ENCODE measurements around the gene CCL1. TPM values are rescaled to one million over a fixed set of nuclear protein-coding genes. Genes with fewer than 3 reads are reported as not detected.
A peak's percentile ranks its signal among the peaks of the same experiment; 100 is the strongest.

The CCL1 gene
- polyA plus RNA-seq, 3 donors = not detected

DNA sequence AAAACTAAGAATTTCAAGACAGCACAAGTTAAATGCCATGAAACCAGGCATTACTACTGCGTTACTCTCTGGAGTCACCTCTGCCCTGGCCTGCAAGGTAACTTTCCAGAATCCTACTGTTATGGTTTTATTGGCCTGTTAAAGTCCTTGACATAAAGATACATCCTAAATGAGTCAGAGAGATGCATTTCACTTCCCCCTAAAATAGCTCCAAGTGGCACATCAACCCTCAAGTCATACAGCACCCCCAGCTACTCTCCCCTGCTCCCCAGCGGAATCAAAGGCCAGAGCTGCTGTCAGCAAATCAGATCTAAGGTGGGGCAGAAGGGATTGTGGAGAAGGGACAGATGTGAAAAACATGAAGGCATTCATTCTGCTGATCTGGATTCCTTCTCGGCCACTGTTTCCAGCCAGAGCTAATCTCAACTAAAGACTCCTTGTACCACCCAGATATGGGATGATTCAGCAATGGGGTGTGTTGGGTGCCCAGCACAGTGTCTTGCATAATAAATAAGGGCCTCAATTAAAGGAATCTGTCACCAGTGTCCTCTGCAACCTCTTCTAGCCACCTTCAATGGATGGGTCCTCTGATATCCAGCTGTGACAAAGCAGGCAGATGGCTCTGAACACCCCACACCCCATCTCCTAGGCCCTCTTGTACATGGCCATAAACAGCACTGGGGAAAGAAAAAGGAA is 8.5 kb upstream of the CCL1 start:
- Mint-ChIP-seq H3K4me1 (peaks cover 16% of the 10 kb centered on the region), H3K27me3 (ENCODE audit: low read depth in 3 of 3) (peaks cover 0 to 2% (median 0%) of the 10 kb centered on the region in 3 donors), H3K27ac (peak overlapping the region in 4 of 7 donors; percentile 89 to 94 (median 92)), H3K9me3 (peaks cover 0 to 2% (median 0%) of the 10 kb centered on the region in 7 donors), H3K4me3 (peak overlapping the region in 1 of 2 donors; percentile 46), H3K36me3 (peaks cover 0 to 2% of the 10 kb centered on the region in 2 donors)
- WGBS (ENCODE audit: insufficient coverage) = no CpG with 5 or more reads among the region's 3 CpGs
- no peaks in the 10 kb centered on the region for H4K20me1 ChIP-seq (ENCODE audit: insufficient read depth, low read length)
- peak overlapping the region; percentile 1 for H3K4me2 ChIP-seq (replicated peaks; ENCODE audit: extremely low read depth, low read length, poor library complexity, severe bottlenecking)
- intact Hi-C loops (cut with micrococcal nuclease) = no loop called here
- H3K79me2 ChIP-seq (ENCODE audit: insufficient read depth, low read length) = no peaks in the 10 kb centered on the region
- no peak overlapping the region for H3K9ac ChIP-seq (ENCODE audit: insufficient read depth, low read length, poor library complexity, severe bottlenecking)
- no peaks in the 10 kb centered on the region for H3K9me3 ChIP-seq (replicated peaks in 1 of 2; ENCODE audit: control insufficient read depth in 1 of 2, insufficient read depth in 1 of 2, low read length in 2 of 2)
- TF ChIP-seq, protein P1, sequence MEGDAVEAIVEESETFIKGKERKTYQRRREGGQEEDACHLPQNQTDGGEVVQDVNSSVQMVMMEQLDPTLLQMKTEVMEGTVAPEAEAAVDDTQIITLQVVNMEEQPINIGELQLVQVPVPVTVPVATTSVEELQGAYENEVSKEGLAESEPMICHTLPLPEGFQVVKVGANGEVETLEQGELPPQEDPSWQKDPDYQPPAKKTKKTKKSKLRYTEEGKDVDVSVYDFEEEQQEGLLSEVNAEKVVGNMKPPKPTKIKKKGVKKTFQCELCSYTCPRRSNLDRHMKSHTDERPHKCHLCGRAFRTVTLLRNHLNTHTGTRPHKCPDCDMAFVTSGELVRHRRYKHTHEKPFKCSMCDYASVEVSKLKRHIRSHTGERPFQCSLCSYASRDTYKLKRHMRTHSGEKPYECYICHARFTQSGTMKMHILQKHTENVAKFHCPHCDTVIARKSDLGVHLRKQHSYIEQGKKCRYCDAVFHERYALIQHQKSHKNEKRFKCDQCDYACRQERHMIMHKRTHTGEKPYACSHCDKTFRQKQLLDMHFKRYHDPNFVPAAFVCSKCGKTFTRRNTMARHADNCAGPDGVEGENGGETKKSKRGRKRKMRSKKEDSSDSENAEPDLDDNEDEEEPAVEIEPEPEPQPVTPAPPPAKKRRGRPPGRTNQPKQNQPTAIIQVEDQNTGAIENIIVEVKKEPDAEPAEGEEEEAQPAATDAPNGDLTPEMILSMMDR (IDR thresholded peaks at IDR 0.05) = no peak
- no peaks in the 10 kb centered on the region for H3K27me3 ChIP-seq (ENCODE audit: control insufficient read depth in 2 of 2, insufficient read depth in 2 of 2, low read length in 2 of 2)
- no peak overlapping the region for H2AFZ ChIP-seq (ENCODE audit: insufficient read depth, low read depth, low read length, poor library complexity, severe bottlenecking)
- peak; percentile 48 to 66 (median 49) for DNase-seq
- peak overlapping the region in 1 of 3 experiments; percentile 13 for H3K4me3 ChIP-seq (replicated peaks in 1 of 3; ENCODE audit: low read depth in 2 of 3, low read length in 3 of 3)
- peaks cover 75 to 80% of the 10 kb centered on the region in 2 donors for H3K4me1 ChIP-seq (ENCODE audit: control insufficient read depth in 1 of 2, insufficient read depth in 2 of 2, low read length in 2 of 2)
- no peaks in the 10 kb centered on the region for H3K36me3 ChIP-seq (replicated peaks in 1 of 2; ENCODE audit: control insufficient read depth in 1 of 2, insufficient read depth in 2 of 2, low read length in 2 of 2)
- peak overlapping the region; percentile 81 to 85 for H3K27ac ChIP-seq (ENCODE audit: low read depth in 1 of 2, low read length in 2 of 2)

DNA sequence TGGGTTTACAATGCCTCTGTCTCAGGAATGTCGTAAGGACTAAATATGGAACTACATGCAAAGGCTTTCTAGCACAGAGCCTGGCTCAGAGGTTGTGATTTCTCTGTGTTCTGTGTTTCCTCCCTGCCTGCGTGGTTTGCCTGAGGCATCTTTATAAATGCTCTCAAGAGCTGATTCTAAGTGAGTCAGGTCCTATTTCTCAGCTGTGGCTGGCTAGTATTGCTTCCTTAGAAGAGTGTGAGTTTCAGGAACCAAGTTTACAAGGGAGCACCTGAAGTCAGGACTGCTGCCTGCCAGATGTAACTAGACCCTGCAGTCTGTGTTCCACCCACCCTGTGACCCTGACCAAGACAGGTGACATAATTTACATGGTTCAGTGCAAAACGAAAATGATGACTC is 8.0 kb upstream of the CCL1 start:
- H3K27ac ChIP-seq (ENCODE audit: low read depth in 1 of 2, low read length in 2 of 2) = peak overlapping the region; percentile 81 to 85
- peaks cover 0 to 2% (median 0%) of the 10 kb centered on the region in 7 donors for H3K9me3 Mint-ChIP-seq
- H3K9ac ChIP-seq (ENCODE audit: insufficient read depth, low read length, poor library complexity, severe bottlenecking) = no peak overlapping the region
- no peaks in the 10 kb centered on the region for H3K9me3 ChIP-seq (replicated peaks in 1 of 2; ENCODE audit: control insufficient read depth in 1 of 2, insufficient read depth in 1 of 2, low read length in 2 of 2)
- peaks cover 14% of the 10 kb centered on the region for H3K4me1 Mint-ChIP-seq
- peak overlapping the region in 1 of 2 donors; percentile 35 for H3K4me3 Mint-ChIP-seq
- H3K27me3 ChIP-seq (ENCODE audit: control insufficient read depth in 2 of 2, insufficient read depth in 2 of 2, low read length in 2 of 2) = no peaks in the 10 kb centered on the region
- no peak overlapping the region for H2AFZ ChIP-seq (ENCODE audit: insufficient read depth, low read depth, low read length, poor library complexity, severe bottlenecking)
- H3K4me2 ChIP-seq (replicated peaks; ENCODE audit: extremely low read depth, low read length, poor library complexity, severe bottlenecking) = peak overlapping the region; percentile 1
- no peaks in the 10 kb centered on the region for H3K36me3 ChIP-seq (replicated peaks in 1 of 2; ENCODE audit: control insufficient read depth in 1 of 2, insufficient read depth in 2 of 2, low read length in 2 of 2)
- H3K4me3 ChIP-seq (replicated peaks in 1 of 3; ENCODE audit: low read depth in 2 of 3, low read length in 3 of 3) = peak overlapping the region in 1 of 3 experiments; percentile 13
- H3K27me3 Mint-ChIP-seq (ENCODE audit: low read depth in 3 of 3) = peaks cover 0 to 2% (median 0%) of the 10 kb centered on the region in 3 donors
- WGBS (ENCODE audit: insufficient coverage) = 17% methylated on average over 2 of the region's 3 CpGs
- H3K4me1 ChIP-seq (ENCODE audit: control insufficient read depth in 1 of 2, insufficient read depth in 2 of 2, low read length in 2 of 2) = peaks cover 76 to 82% of the 10 kb centered on the region in 2 donors
- TF ChIP-seq, protein P1 (IDR thresholded peaks at IDR 0.05) = no peak
- intact Hi-C loops (cut with micrococcal nuclease) = no loop called here
- H3K36me3 Mint-ChIP-seq = peaks cover 0 to 2% of the 10 kb centered on the region in 2 donors
- H3K27ac Mint-ChIP-seq = peak overlapping the region in 4 of 7 donors; percentile 89 to 94 (median 92)
- H3K79me2 ChIP-seq (ENCODE audit: insufficient read depth, low read length) = no peaks in the 10 kb centered on the region
- peak; percentile 60 to 79 (median 77) for DNase-seq
- H4K20me1 ChIP-seq (ENCODE audit: insufficient read depth, low read length) = no peaks in the 10 kb centered on the region

All from CD14-positive monocyte (primary cell).